HepG2 (cell line): ENCODE data around the gene ABCA8. TPM values are rescaled to one million over a fixed set of nuclear protein-coding genes. Genes with fewer than 3 reads are reported as not detected.

Experiments
- ATAC-seq: fragments of 200-7000 bp; cut with Tn5 transposase; 3 replicates; pipeline ENCODE4 v1.9.1; 2020; ENCODE audit warnings: mild to moderate bottlenecking, moderate library complexity
- BruUV-seq: library from RNA; stranded (reverse); fragments of 400-500 nt; replicated peaks from 2 replicates; lab custom pipeline; 2021; lab: Mats Ljungman, UMichigan
- CTCF ChIA-PET: fragments of 300-600 bp; formaldehyde crosslinking; extraction: SDS; loops from one replicate; lab custom pipeline; 2021; ENCODE audit warnings: low total read pairs, inconsistent platforms, low intra/inter-chr PET ratio; lab: Yijun Ruan, JAX
- POLR2A ChIA-PET: fragments of 350-600 bp; sonication (Branson Sonifier 250); formaldehyde crosslinking; loops from one replicate; lab custom pipeline; 2020; ENCODE audit warnings: antibody characterized with exemption, inconsistent platforms; lab: Yijun Ruan, JAX
- DNase-seq: peaks from one replicate; pipeline ENCODE4 v3.0.0-alpha.2; 2015; ENCODE audit warnings: low spot score
- FAIRE-seq: peaks from 3 replicates; lab custom pipeline; 2011; peaks lifted over from hg19 to GRCh38; lab: Jason Lieb, UNC
- H2AFZ ChIP-seq: one replicate; pipeline ENCODE4 v1.6.1; 2011; ENCODE audit warnings: low read length, inconsistent platforms
- H3K27ac ChIP-seq: fragments of 300-600 bp; 3 replicates; pipeline ENCODE4 v1.8.0; 2011; ENCODE audit warnings: mixed run types, mild to moderate bottlenecking, mixed read lengths, low read length, inconsistent platforms; ENCODE audit not compliant: insufficient read depth; ENCODE audit errors: extremely low read length
- H3K27me3 ChIP-seq, 2 experiments: fragments of 200-600 bp in 1 of 2; 2 replicates in 1 of 2; 3 replicates in 1 of 2; pipeline versions ENCODE4 v1.6.0 to v1.8.0; 2011; ENCODE audit warnings: low read length in 2 of 2, mild to moderate bottlenecking in 2 of 2, moderate library complexity in 2 of 2, inconsistent platforms in 1 of 2; ENCODE audit not compliant: insufficient read depth in 2 of 2, control insufficient read depth in 1 of 2
- H3K36me3 ChIP-seq, 2 experiments: fragments of 200-600 bp in 1 of 2; replicated peaks in 1 of 2; 2 replicates in 1 of 2; 3 replicates in 1 of 2; pipeline versions ENCODE4 v1.5.1 to v1.8.0; 2011; ENCODE audit warnings: low read length in 2 of 2, inconsistent platforms in 1 of 2; ENCODE audit not compliant: insufficient read depth in 2 of 2, control insufficient read depth in 1 of 2
- H3K4me1 ChIP-seq: 2 replicates; pipeline ENCODE4 v1.5.1; 2012; ENCODE audit warnings: low read length, inconsistent platforms; ENCODE audit not compliant: insufficient read depth
- H3K4me2 ChIP-seq: 2 replicates; pipeline ENCODE4 v1.6.0; 2011; ENCODE audit warnings: low read depth, low read length, inconsistent platforms
- H3K4me3 ChIP-seq, 3 experiments: fragments of 200-600 bp in 1 of 3; sonication (generic), shearing (Covaris generic) in 1 of 3; replicated peaks in 1 of 3; 2 replicates each; pipeline ENCODE4 v1.5.1; 2011 to 2016; ENCODE audit warnings: low read length in 3 of 3, inconsistent platforms in 2 of 3, low read depth in 2 of 3, mild to moderate bottlenecking in 2 of 3, control low read depth in 1 of 3, mixed read lengths in 1 of 3; ENCODE audit not compliant: insufficient read depth in 1 of 3
- H3K79me2 ChIP-seq: one replicate; pipeline ENCODE4 v1.6.1; 2011; ENCODE audit warnings: low read length, inconsistent platforms; ENCODE audit not compliant: insufficient read depth
- H3K9ac ChIP-seq: 2 replicates; pipeline ENCODE4 v1.6.0; 2011; ENCODE audit warnings: mild to moderate bottlenecking, low read depth, low read length, inconsistent platforms; ENCODE audit not compliant: insufficient read depth
- H3K9me3 ChIP-seq: 2 replicates; pipeline ENCODE4 v1.5.1; 2012; ENCODE audit warnings: mild to moderate bottlenecking, low read length
- H4K20me1 ChIP-seq: 2 replicates; pipeline ENCODE4 v1.6.0; 2011; ENCODE audit warnings: inconsistent platforms, mild to moderate bottlenecking, low read length, moderate library complexity; ENCODE audit not compliant: insufficient read depth
- CCDC6 ChIP-seq: sonication (generic); formaldehyde crosslinking; IDR thresholded peaks from 2 replicates; pipeline ENCODE4 v1.8.1; 2022; ENCODE audit warnings: mild to moderate bottlenecking, missing genetic modification reagents, moderate library complexity
- GATAD1 ChIP-seq: IDR thresholded peaks from 2 replicates; pipeline ENCODE4 v1.6.1; 2016; ENCODE audit warnings: missing genetic modification reagents, missing compliant biosample characterization
- MAFF ChIP-seq: IDR thresholded peaks from 2 replicates; pipeline ENCODE4 v1.6.1; 2011; ENCODE audit warnings: low read depth, low read length, improper control_type of control experiment
- MAFK ChIP-seq, 2 experiments: IDR thresholded peaks in 1 of 2; conservative IDR thresholded peaks in 1 of 2; 2 replicates each; pipeline ENCODE4 v1.6.1; 2011; ENCODE audit warnings: improper control_type of control experiment in 2 of 2, low read length in 2 of 2
- TEAD2 ChIP-seq: sonication (generic); formaldehyde crosslinking; IDR thresholded peaks from 2 replicates; pipeline ENCODE4 v1.9.0; 2021; ENCODE audit warnings: missing genetic modification reagents
- ZNF121 ChIP-seq: sonication (generic); formaldehyde crosslinking; IDR thresholded peaks from 2 replicates; pipeline ENCODE4 v1.5.0; 2020; ENCODE audit warnings: mild to moderate bottlenecking, missing genetic modification reagents
- ZNF30 ChIP-seq: sonication (generic); formaldehyde crosslinking; IDR thresholded peaks from 2 replicates; pipeline ENCODE4 v1.5.0; 2020; ENCODE audit warnings: mild to moderate bottlenecking, missing genetic modification reagents
- ZNF563 ChIP-seq: sonication (generic); formaldehyde crosslinking; IDR thresholded peaks from 2 replicates; pipeline ENCODE4 v1.8.0; 2022; ENCODE audit warnings: mild to moderate bottlenecking, moderate library complexity, missing genetic modification reagents
- ZNF7 ChIP-seq: IDR thresholded peaks from 2 replicates; pipeline ENCODE4 v1.6.1; 2016; ENCODE audit warnings: missing biosample characterization, missing genetic modification reagents
- WGBS: methylation state at CpG from one replicate; pipeline ENCODE4 v1.1.6; 2017; ENCODE audit warnings: low lambda C conversion rate; 5-methylcytosine and 5-hydroxymethylcytosine counted together
- in situ Hi-C: cut with HindIII; loops from 2 replicates; pipeline ENCODE4 v1.10.0; 2017; ENCODE audit warnings: low pct_unique_long_range_greater_than_20kb; ENCODE audit not compliant: extremely low pct_ligation_motif_present
- intact Hi-C: fragments of 100-400 bp; cut with micrococcal nuclease; formaldehyde crosslinking; loops from one replicate; pipeline ENCODE4 v1.10.0; 2022; ENCODE audit not compliant: unreplicated experiment
- polyA plus RNA-seq, 8 experiments: library from polyadenylated mRNA; depleted of rRNA in 3 of 8; stranded (reverse) in 7 of 8; unstranded in 1 of 8; fragments of >200 nt; fragmentation: Illumina TruSeq in 4 of 8; extraction: Trizol in 4 of 8; gene quantifications; 2 replicates each; pipeline versions ENCODE4 v1.2.1 to v1.2.3, GENCODE V29; 2011 to 2016; ENCODE audit warnings: low read depth in 4 of 8, missing spikeins in 1 of 8, mixed read lengths in 1 of 8; ENCODE audit not compliant: insufficient read depth in 1 of 8
- total RNA-seq, 5 experiments: library from RNA; depleted of rRNA; stranded (reverse); fragments of >200 nt; fragmentation: Illumina TruSeq; extraction: Trizol; gene quantifications; 2 replicates each; pipeline ENCODE4 v1.2.3, GENCODE V29; 2016; ENCODE audit warnings: low read depth in 1 of 5
- TF ChIP-seq, protein P1 (sequence below): sonication (generic); formaldehyde crosslinking; IDR thresholded peaks from 2 replicates; pipeline ENCODE4 v1.4.0; 2020; ENCODE audit warnings: mild to moderate bottlenecking, missing genetic modification reagents, borderline replicate concordance
- TF ChIP-seq, protein P2 (sequence below): IDR thresholded peaks from 2 replicates; pipeline ENCODE4 v1.6.1; 2016; ENCODE audit warnings: low read depth

The ABCA8 gene
- total and polyA plus RNA-seq, 2 of the 13 experiments (the other 11 are each of a cell fraction or from before 2014, with no cell fraction given): 0.05 to 0.18 TPM

DNA sequence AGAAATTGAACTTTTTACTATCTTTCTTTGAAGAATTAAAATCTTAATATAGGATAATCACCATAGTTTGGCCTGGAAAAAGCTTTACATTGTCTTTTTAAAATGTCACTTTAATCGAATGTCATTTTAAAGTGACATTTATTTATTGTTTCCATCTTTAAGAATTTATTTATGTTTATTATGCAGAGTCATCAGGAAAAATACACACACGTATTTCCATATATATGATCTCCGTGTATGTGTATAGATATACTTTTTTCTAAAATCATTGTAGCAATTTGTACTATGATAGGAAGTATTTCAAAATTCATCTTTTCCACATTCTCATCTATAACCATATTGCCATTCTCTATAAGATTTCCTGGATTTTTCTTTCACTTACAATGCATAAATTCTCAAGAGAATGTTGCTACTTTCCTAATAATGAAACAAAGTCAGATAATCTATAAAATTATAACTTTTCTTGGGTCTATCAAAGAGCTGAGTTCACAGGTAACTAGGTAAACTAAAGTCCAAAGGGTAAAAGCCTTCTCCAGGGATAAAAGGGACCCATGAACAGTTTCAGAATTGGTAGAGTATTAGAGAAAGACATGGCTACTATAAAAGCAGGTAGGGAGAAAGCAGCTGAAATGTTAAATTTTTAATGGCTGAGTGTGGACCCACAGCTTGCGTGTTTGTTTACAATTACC, 11.9 kb downstream of the ABCA8 start:
- TF ChIP-seq, protein P1, sequence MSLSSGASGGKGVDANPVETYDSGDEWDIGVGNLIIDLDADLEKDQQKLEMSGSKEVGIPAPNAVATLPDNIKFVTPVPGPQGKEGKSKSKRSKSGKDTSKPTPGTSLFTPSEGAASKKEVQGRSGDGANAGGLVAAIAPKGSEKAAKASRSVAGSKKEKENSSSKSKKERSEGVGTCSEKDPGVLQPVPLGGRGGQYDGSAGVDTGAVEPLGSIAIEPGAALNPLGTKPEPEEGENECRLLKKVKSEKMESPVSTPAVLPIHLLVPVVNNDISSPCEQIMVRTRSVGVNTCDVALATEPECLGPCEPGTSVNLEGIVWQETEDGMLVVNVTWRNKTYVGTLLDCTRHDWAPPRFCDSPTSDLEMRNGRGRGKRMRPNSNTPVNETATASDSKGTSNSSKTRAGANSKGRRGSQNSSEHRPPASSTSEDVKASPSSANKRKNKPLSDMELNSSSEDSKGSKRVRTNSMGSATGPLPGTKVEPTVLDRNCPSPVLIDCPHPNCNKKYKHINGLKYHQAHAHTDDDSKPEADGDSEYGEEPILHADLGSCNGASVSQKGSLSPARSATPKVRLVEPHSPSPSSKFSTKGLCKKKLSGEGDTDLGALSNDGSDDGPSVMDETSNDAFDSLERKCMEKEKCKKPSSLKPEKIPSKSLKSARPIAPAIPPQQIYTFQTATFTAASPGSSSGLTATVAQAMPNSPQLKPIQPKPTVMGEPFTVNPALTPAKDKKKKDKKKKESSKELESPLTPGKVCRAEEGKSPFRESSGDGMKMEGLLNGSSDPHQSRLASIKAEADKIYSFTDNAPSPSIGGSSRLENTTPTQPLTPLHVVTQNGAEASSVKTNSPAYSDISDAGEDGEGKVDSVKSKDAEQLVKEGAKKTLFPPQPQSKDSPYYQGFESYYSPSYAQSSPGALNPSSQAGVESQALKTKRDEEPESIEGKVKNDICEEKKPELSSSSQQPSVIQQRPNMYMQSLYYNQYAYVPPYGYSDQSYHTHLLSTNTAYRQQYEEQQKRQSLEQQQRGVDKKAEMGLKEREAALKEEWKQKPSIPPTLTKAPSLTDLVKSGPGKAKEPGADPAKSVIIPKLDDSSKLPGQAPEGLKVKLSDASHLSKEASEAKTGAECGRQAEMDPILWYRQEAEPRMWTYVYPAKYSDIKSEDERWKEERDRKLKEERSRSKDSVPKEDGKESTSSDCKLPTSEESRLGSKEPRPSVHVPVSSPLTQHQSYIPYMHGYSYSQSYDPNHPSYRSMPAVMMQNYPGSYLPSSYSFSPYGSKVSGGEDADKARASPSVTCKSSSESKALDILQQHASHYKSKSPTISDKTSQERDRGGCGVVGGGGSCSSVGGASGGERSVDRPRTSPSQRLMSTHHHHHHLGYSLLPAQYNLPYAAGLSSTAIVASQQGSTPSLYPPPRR (CRISPR knock-in tag): no peak
- TF ChIP-seq ZNF121 (CRISPR knock-in tag) (no peak), MAFF (peak; percentile 47; the same call in 1 of the 2 replicates), TEAD2 (CRISPR knock-in tag) (no peak), GATAD1 (CRISPR knock-in tag) (no peak), CCDC6 (CRISPR knock-in tag) (no peak), ZNF563 (CRISPR knock-in tag) (no peak), MAFK (conservative IDR thresholded peaks at IDR 0.05 in 1 of 2, IDR thresholded peaks at IDR 0.05 in 1 of 2; ENCODE audit: low read length in 2 of 2) (peak; percentile 57 to 74), ZNF7 (CRISPR knock-in tag) (peak; percentile 56; the same call in 1 of the 2 replicates), ZNF30 (no peak)
- TF ChIP-seq, protein P2, sequence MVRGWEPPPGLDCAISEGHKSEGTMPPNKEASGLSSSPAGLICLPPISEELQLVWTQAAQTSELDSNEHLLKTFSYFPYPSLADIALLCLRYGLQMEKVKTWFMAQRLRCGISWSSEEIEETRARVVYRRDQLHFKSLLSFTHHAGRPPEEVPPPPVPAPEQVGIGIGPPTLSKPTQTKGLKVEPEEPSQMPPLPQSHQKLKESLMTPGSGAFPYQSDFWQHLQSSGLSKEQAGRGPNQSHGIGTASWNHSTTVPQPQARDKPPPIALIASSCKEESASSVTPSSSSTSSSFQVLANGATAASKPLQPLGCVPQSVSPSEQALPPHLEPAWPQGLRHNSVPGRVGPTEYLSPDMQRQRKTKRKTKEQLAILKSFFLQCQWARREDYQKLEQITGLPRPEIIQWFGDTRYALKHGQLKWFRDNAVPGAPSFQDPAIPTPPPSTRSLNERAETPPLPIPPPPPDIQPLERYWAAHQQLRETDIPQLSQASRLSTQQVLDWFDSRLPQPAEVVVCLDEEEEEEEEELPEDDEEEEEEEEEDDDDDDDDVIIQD: 0 out of 2 replicates have a peak, but pooled peaks have one; percentile 20
- POLR2A ChIA-PET: interaction anchor here (0.6 kb wide), 1 partner anchor 67 kb away, joined by 4 read pairs; no protein-coding TSS in a partner anchor
- Histone ChIP-seq H3K36me3 (no peaks in the 10 kb centered on the region), H4K20me1 (no peaks in the 10 kb centered on the region), H3K9ac (no peak overlapping the region), H3K4me3 (no peak overlapping the region), H3K4me2 (no peak overlapping the region), H3K9me3 (0 out of 2 replicates have a peak, but pooled peaks cover 7% of the 10 kb centered on the region), H3K79me2 (no peaks in the 10 kb centered on the region), H3K27ac (no peak overlapping the region), H3K27me3 (no peaks in the 10 kb centered on the region), H3K4me1 (peaks cover 23% of the 10 kb centered on the region), H2AFZ (no peak overlapping the region)
- DNase-seq (no peak), ATAC-seq (no peak), FAIRE-seq (no peak)
- WGBS: 65% methylated on average over 4 of the region's 4 CpGs
- CTCF ChIA-PET: no interaction called here
- in situ Hi-C loops (no loop called here), intact Hi-C loops (no loop called here)
- BruUV-seq: no TSS peak
